HepG2 (cell line): Measurements from ENCODE around the gene HOXD3. TPM values are rescaled to one million over a fixed set of nuclear protein-coding genes. Genes with fewer than 3 reads are reported as not detected.
A peak's percentile ranks its signal among the peaks of the same experiment; 100 is the strongest.

ENCODE experiments used
- FOXM1 ChIP-seq: sonication (generic); formaldehyde crosslinking; IDR thresholded peaks from 2 replicates; pipeline ENCODE4 v1.5.0; 2020; ENCODE audit warnings: missing genetic modification reagents
- IKZF4 ChIP-seq: sonication (generic); formaldehyde crosslinking; IDR thresholded peaks from 2 replicates; pipeline ENCODE4 v1.5.1; 2020; ENCODE audit warnings: borderline replicate concordance, mild to moderate bottlenecking, low read depth, missing genetic modification reagents; ENCODE audit errors: not compliant biosample characterization
- MYC ChIP-seq: sonication (generic); formaldehyde crosslinking; IDR thresholded peaks from 2 replicates; pipeline ENCODE4 v1.9.0; 2021; ENCODE audit warnings: missing genetic modification reagents, borderline replicate concordance
- RBAK ChIP-seq: sonication (generic); formaldehyde crosslinking; IDR thresholded peaks from 2 replicates; pipeline ENCODE4 v1.5.1; 2020; ENCODE audit warnings: mild to moderate bottlenecking, missing genetic modification reagents
- RERE ChIP-seq: IDR thresholded peaks from 2 replicates; pipeline ENCODE4 v1.6.1; 2016; ENCODE audit warnings: low read depth, missing genetic modification reagents, missing compliant biosample characterization
- THYN1 ChIP-seq: sonication (generic); formaldehyde crosslinking; IDR thresholded peaks from 2 replicates; pipeline ENCODE4 v1.8.1; 2023; ENCODE audit warnings: low read depth, mild to moderate bottlenecking, moderate library complexity, missing genetic modification reagents, borderline replicate concordance
- XRCC5 ChIP-seq: fragments of 200-400 bp; formaldehyde crosslinking; optimal IDR thresholded peaks from 2 replicates; pipeline ENCODE3; 2017; ENCODE audit warnings: mild to moderate bottlenecking, low read length
- ZNF224 ChIP-seq: sonication (generic); formaldehyde crosslinking; IDR thresholded peaks from 2 replicates; pipeline ENCODE4 v1.5.0; 2020; ENCODE audit warnings: mild to moderate bottlenecking, missing genetic modification reagents
- ZNF232 ChIP-seq: sonication (generic); formaldehyde crosslinking; IDR thresholded peaks from 2 replicates; pipeline ENCODE4 v1.4.0; 2020; ENCODE audit warnings: missing genetic modification reagents, borderline replicate concordance
- ZNF567 ChIP-seq: sonication (generic); formaldehyde crosslinking; IDR thresholded peaks from 2 replicates; pipeline ENCODE4 v1.8.1; 2023; ENCODE audit warnings: mild to moderate bottlenecking, missing genetic modification reagents, borderline replicate concordance
- ZNF639 ChIP-seq: conservative IDR thresholded peaks from 2 replicates; pipeline ENCODE4 v1.6.1; 2018; ENCODE audit warnings: missing genetic modification reagents
- ZNF687 ChIP-seq: sonication (generic); formaldehyde crosslinking; IDR thresholded peaks from 2 replicates; pipeline ENCODE4 v1.5.1; 2020; ENCODE audit warnings: mild to moderate bottlenecking, missing genetic modification reagents, moderate library complexity
- ZNF740 ChIP-seq: sonication (generic); formaldehyde crosslinking; IDR thresholded peaks from 2 replicates; pipeline ENCODE4 v1.4.0; 2020; ENCODE audit warnings: missing genetic modification reagents
- ZNF747 ChIP-seq: sonication (generic); formaldehyde crosslinking; IDR thresholded peaks from 2 replicates; pipeline ENCODE4 v1.8.1; 2023; ENCODE audit warnings: missing genetic modification reagents, mild to moderate bottlenecking, borderline replicate concordance
- ZNF761 ChIP-seq: sonication (generic); formaldehyde crosslinking; conservative IDR thresholded peaks from 2 replicates; pipeline ENCODE4 v1.4.0; 2020; ENCODE audit warnings: mild to moderate bottlenecking, missing genetic modification reagents
- polyA plus RNA-seq, 8 experiments: library from polyadenylated mRNA; depleted of rRNA in 3 of 8; stranded (reverse) in 7 of 8; unstranded in 1 of 8; fragments of >200 nt; fragmentation: Illumina TruSeq in 4 of 8; extraction: Trizol in 4 of 8; gene quantifications; 2 replicates each; pipeline versions ENCODE4 v1.2.1 to v1.2.3, GENCODE V29; 2011 to 2016; ENCODE audit warnings: low read depth in 4 of 8, missing spikeins in 1 of 8, mixed read lengths in 1 of 8; ENCODE audit not compliant: insufficient read depth in 1 of 8
- total RNA-seq, 5 experiments: library from RNA; depleted of rRNA; stranded (reverse); fragments of >200 nt; fragmentation: Illumina TruSeq; extraction: Trizol; gene quantifications; 2 replicates each; pipeline ENCODE4 v1.2.3, GENCODE V29; 2016; ENCODE audit warnings: low read depth in 1 of 5

HOXD3 gene
- total and polyA plus RNA-seq, 2 of the 13 experiments (the other 11 are each of a cell fraction or from before 2014, with no cell fraction given): 0.05 to 0.09 TPM

- 0 out of 2 replicates have a peak, but pooled peaks have one; percentile 72 for TF ChIP-seq RERE (CRISPR knock-in tag)
- no peak; the same call in 1 of the 2 replicates for TF ChIP-seq ZNF747
- 0 out of 2 replicates have a peak, but pooled peaks have one; percentile 18 for TF ChIP-seq ZNF639
- no peak for TF ChIP-seq MYC (CRISPR knock-in tag)
- no peak for TF ChIP-seq FOXM1
- no peak for TF ChIP-seq ZNF224 (CRISPR knock-in tag)
- no peak for TF ChIP-seq ZNF687
- peak; percentile 7 for TF ChIP-seq XRCC5
- no peak for TF ChIP-seq ZNF740 (CRISPR knock-in tag)
- no peak for TF ChIP-seq IKZF4 (CRISPR knock-in tag)
- TF ChIP-seq ZNF761: no peak; the same call in 1 of the 2 replicates
- TF ChIP-seq ZNF567 (CRISPR knock-in tag): no peak
- TF ChIP-seq THYN1 (CRISPR knock-in tag): no peak
- TF ChIP-seq RBAK (CRISPR knock-in tag): no peak
- TF ChIP-seq ZNF232 (CRISPR knock-in tag): no peak
These were observed 30.2 kb downstream of the HOXD3 start (continued) for GRCh38 chr2:176187200-176187898.
